Neural crest cell (in vitro differentiated cells): ENCODE measurements around the gene SKA2. TPM values are rescaled to one million over a fixed set of nuclear protein-coding genes. Genes with fewer than 3 reads are reported as not detected.
A peak's percentile ranks its signal among the peaks of the same experiment; 100 is the strongest.

Source experiments
- DNase-seq: peaks from one replicate; pipeline ENCODE4 v3.0.0; 2021; ENCODE audit warnings: low read depth, mixed read lengths, low spot score
- H3K27ac Mint-ChIP-seq: one replicate; pipeline ENCODE4 v1.8.0; 2021; ENCODE audit warnings: mild to moderate bottlenecking, mixed read lengths; ENCODE audit not compliant: unreplicated experiment
- H3K27me3 Mint-ChIP-seq: 2 replicates; pipeline ENCODE4 v1.8.0; 2021; ENCODE audit warnings: low read depth, mild to moderate bottlenecking, mixed read lengths
- H3K36me3 Mint-ChIP-seq: 2 replicates; pipeline ENCODE4 v1.8.0; 2021; ENCODE audit warnings: low read depth, mild to moderate bottlenecking, mixed read lengths
- H3K4me1 Mint-ChIP-seq: 2 replicates; pipeline ENCODE4 v1.8.0; 2021; ENCODE audit warnings: mixed read lengths
- H3K4me3 Mint-ChIP-seq: one replicate; pipeline ENCODE4 v1.8.0; 2021; ENCODE audit warnings: mild to moderate bottlenecking, mixed read lengths
- H3K9me3 Mint-ChIP-seq: 2 replicates; pipeline ENCODE4 v1.8.0; 2021; ENCODE audit warnings: mixed read lengths
- long read RNA-seq: library from polyadenylated mRNA; unstranded; transcript quantifications from one replicate; pipeline ENCODE4 v2.0.0, GENCODE V29; 2020
- total RNA-seq: library from RNA; stranded (reverse); gene quantifications from 2 replicates; pipeline ENCODE4 v1.2.1, GENCODE V29; 2021
- TF ChIP-seq, protein P1 (sequence below): fragments of 200-600 bp; sonication (generic); conservative IDR thresholded peaks from 2 replicates; pipeline ENCODE4 v1.5.0; 2021; ENCODE audit warnings: antibody characterized with exemption, mild to moderate bottlenecking

SKA2 gene, protein sequence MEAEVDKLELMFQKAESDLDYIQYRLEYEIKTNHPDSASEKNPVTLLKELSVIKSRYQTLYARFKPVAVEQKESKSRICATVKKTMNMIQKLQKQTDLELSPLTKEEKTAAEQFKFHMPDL
- total RNA-seq: 119 and 128 TPM in 2 replicates
- long read RNA-seq, transcript SKA2-202 (3 exons, 625 nt): minor isoform, 5 of 179 reads
- long read RNA-seq, transcript SKA2-203 (3 exons, 689 nt): minor isoform, 11 of 179 reads
- long read RNA-seq, transcript SKA2-206 (3 exons, 595 nt): minor isoform, 55 of 179 reads
- long read RNA-seq, transcript SKA2-201 (4 exons, 2,798 nt): major isoform, 78 of 179 reads
- long read RNA-seq, partial matches to known transcripts: 2 of 179 reads
- long read RNA-seq, other reads (novel, unspliced or antisense): 11 of 179 reads

DNA sequence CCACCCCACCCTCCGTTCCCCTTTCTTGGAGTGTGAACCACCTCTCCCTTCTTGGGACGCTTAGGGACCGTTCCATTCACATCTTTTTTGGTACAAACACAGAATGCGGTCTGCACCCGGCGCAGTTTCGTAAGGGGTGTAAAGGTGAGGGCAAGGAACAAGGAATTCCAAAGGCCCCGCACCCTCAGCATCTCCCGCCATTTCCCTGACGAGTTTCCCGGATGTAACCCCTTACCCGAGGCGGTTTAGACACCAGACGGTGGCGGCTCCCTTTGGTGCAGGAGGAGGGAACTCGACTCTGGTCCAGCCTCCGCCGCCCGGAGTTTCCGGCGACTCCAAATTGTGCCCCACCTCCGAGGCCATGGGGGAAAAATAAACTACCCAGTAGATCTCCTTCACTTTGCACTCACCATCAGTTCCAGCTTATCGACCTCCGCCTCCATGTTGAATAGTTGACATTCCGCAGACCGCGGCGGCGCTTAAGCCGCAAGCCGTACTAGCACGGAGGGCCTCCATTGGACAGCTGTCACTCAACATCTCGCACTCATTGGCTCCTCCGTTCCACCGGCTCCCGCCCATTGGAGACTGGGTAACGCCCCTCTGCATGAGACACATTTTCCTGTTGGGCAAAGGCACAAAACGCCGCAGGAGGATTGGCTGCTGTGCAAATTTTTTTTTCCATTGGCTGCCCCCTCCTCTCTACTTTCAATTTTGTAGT lies at the start of gene SKA2:
Gene SKA2 (minus strand): TSS at position 466 of the 718 bp plus-strand sequence. CDS start 23 bp downstream, at position 443.
- TF ChIP-seq, protein P1, sequence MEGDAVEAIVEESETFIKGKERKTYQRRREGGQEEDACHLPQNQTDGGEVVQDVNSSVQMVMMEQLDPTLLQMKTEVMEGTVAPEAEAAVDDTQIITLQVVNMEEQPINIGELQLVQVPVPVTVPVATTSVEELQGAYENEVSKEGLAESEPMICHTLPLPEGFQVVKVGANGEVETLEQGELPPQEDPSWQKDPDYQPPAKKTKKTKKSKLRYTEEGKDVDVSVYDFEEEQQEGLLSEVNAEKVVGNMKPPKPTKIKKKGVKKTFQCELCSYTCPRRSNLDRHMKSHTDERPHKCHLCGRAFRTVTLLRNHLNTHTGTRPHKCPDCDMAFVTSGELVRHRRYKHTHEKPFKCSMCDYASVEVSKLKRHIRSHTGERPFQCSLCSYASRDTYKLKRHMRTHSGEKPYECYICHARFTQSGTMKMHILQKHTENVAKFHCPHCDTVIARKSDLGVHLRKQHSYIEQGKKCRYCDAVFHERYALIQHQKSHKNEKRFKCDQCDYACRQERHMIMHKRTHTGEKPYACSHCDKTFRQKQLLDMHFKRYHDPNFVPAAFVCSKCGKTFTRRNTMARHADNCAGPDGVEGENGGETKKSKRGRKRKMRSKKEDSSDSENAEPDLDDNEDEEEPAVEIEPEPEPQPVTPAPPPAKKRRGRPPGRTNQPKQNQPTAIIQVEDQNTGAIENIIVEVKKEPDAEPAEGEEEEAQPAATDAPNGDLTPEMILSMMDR: no peak
- H3K9me3 Mint-ChIP-seq: no peaks in the 10 kb centered on the region
- no peak within 1 kb of the TSS for H3K27ac Mint-ChIP-seq
- H3K4me3 Mint-ChIP-seq: no peak within 1 kb of the TSS
- peaks cover 61% of the 10 kb centered on the region for H3K4me1 Mint-ChIP-seq
- no peaks in the 10 kb centered on the region for H3K36me3 Mint-ChIP-seq
- no peaks in the 10 kb centered on the region for H3K27me3 Mint-ChIP-seq
- peak; percentile 91 for DNase-seq

DNA sequence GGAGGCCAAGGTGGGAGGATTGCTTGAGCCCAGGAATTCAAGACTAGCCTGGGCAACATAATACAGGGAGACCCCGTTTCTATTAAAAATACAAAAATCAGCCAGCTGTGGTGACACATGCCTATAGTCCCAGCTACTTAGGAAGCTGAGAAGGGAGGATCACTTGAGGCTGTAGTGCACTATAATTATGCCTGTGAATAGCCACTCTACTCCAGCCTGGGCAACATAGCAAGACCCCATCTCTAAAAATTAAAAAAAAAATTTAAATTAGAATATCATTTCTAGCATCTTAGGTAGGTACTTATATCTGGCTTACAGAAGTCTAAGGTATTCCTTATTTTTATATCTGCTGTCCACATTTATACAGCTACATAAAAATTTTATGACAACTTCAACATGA lies 47.3 kb upstream of the SKA2 start:
- TF ChIP-seq, protein P1: no peak
- peaks cover 8% of the 10 kb centered on the region for H3K36me3 Mint-ChIP-seq
- DNase-seq: no peak
- H3K27ac Mint-ChIP-seq: no peak overlapping the region
- no peaks in the 10 kb centered on the region for H3K9me3 Mint-ChIP-seq
- no peaks in the 10 kb centered on the region for H3K4me1 Mint-ChIP-seq
- no peak overlapping the region for H3K4me3 Mint-ChIP-seq
- H3K27me3 Mint-ChIP-seq: no peaks in the 10 kb centered on the region

DNA sequence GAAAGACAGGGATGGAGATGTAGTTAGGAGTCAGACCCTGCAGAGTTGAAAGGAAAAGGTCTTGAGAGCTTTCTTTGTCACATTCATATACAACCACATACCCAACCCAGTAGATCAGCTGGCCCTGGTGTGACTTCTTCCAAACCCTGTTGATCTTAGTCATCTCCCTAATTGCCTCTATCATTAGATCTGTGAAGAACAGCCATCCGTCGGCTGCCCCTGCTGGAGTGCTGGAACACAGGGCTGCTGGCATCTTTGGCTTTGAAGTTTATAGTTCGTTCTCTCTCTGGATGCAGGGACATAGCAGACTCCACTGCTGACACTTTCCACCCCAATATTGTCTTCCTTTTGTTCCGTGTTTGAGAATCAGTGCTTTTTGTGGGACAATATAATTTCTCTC lies 44.4 kb upstream of the SKA2 start:
- Mint-ChIP-seq H3K27ac (no peak overlapping the region), H3K4me1 (no peaks in the 10 kb centered on the region), H3K9me3 (no peaks in the 10 kb centered on the region), H3K27me3 (no peaks in the 10 kb centered on the region), H3K36me3 (peaks cover 8% of the 10 kb centered on the region), H3K4me3 (no peak overlapping the region)
- DNase-seq: no peak
- TF ChIP-seq, protein P1: no peak

DNA sequence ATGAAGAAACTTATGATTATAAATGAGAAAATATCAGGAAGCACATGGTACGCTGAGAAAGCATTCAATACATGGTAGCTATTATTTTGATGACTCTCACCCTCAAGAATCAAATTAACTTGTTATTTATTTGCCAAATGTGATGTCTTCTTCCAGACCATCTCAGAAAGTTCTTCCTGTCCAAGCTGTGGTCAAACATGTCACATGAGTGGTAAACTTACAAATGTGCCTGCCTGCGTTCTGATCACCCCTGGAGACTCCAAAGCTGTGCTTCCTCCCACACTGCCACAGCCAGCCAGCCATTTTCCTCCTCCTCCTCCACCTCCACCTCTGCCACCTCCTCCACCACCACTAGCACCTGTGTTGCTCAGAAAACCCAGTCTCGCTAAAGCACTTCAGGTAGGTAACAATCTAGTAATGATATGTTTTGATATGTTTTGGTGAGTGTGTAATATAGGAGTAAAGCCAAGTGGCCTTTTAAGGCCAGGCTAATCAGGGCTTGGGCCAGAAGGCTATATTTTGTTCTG lies 38.4 kb upstream of the SKA2 start:
- Mint-ChIP-seq H3K4me1 (no peaks in the 10 kb centered on the region), H3K27ac (no peak overlapping the region), H3K36me3 (peaks cover 11% of the 10 kb centered on the region), H3K4me3 (no peak overlapping the region), H3K9me3 (no peaks in the 10 kb centered on the region), H3K27me3 (no peaks in the 10 kb centered on the region)
- DNase-seq: no peak
- TF ChIP-seq, protein P1: no peak

DNA sequence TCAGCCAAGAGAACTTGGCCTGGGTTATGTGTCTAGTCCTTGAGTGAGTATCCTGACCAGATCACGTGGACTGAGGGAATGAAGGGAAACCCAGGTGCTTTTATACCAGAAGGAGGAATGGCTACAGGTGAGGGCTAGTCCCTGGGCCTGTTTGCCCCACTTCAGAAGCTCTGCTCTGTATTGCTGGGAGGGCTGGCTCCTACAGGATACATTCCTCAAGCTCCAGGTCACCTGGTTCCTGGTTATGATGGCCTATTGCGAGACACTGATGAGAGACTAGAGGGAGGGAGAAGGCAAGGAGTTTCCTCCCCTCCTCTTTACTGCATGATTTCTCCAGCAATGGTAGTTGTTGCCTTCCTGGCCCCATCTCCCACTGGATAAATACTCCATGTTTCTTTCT lies 35.8 kb upstream of the SKA2 start:
- DNase-seq: no peak
- no peak overlapping the region for H3K4me3 Mint-ChIP-seq
- H3K36me3 Mint-ChIP-seq: peaks cover 17% of the 10 kb centered on the region
- H3K27me3 Mint-ChIP-seq: no peaks in the 10 kb centered on the region
- H3K4me1 Mint-ChIP-seq: no peaks in the 10 kb centered on the region
- TF ChIP-seq, protein P1: no peak
- H3K27ac Mint-ChIP-seq: no peak overlapping the region
- no peaks in the 10 kb centered on the region for H3K9me3 Mint-ChIP-seq
